Esophagus muscularis mucosa (tissue), 4 donors: ENCODE results near the gene LCE2A. TPM values are rescaled to one million over a fixed set of nuclear protein-coding genes. Genes with fewer than 3 reads are reported as not detected.

Experiments used
- DNase-seq: peaks from one replicate; pipeline ENCODE4 v3.0.0-alpha.2; 2017; ENCODE audit errors: extremely low spot score
- H3K27ac ChIP-seq, 4 donors: fragments of 200-600 bp; sonication (generic); replicated peaks in 1 of 4; 1 replicate in 3 of 4; 2 replicates in 1 of 4; pipeline ENCODE4 v1.5.1; 2016 to 2019; ENCODE audit warnings: mild to moderate bottlenecking in 1 of 4
- H3K27me3 ChIP-seq, 4 donors: fragments of 200-600 bp; sonication (generic); one replicate each; pipeline versions ENCODE4 v1.5.1 to v1.6.0; 2016 to 2019
- H3K36me3 ChIP-seq, 4 donors: fragments of 200-600 bp; sonication (generic); one replicate each; pipeline ENCODE4 v1.5.1; 2016 to 2019
- H3K4me1 ChIP-seq, 4 donors: fragments of 200-600 bp; sonication (generic); one replicate each; pipeline ENCODE4 v1.5.1; 2016 to 2019
- H3K4me3 ChIP-seq, 4 donors: fragments of 200-600 bp; sonication (generic); 1 replicate in 2 of 4; 2 replicates in 2 of 4; pipeline ENCODE4 v1.5.1; 2016 to 2019; ENCODE audit warnings: mild to moderate bottlenecking in 4 of 4, moderate library complexity in 1 of 4
- H3K9me3 ChIP-seq, 4 donors: fragments of 200-600 bp; sonication (generic); 1 replicate in 3 of 4; 2 replicates in 1 of 4; pipeline ENCODE4 v1.5.1; 2016 to 2019
- EP300 ChIP-seq: sonication (generic); formaldehyde crosslinking; IDR thresholded peaks from one replicate; pipeline ENCODE4 v1.6.1; 2017; ENCODE audit warnings: antibody characterized with exemption
- POLR2AphosphoS5 ChIP-seq, 2 donors: sonication (generic); formaldehyde crosslinking; IDR thresholded peaks; one replicate each; pipeline ENCODE4 v1.6.1; 2017; ENCODE audit warnings: antibody characterized with exemption in 2 of 2
- WGBS: methylation state at CpG from one replicate; pipeline ENCODE4 v1.1.5; 2018; 5-methylcytosine and 5-hydroxymethylcytosine counted together
- intact Hi-C: fragments of 100-400 bp; cut with DNase I; formaldehyde crosslinking; loops from one replicate; pipeline ENCODE4 v1.15.1; 2023
- total RNA-seq, 4 donors: library from RNA; depleted of rRNA; stranded (reverse); fragments of >200 nt; gene quantifications; one replicate each; pipeline versions ENCODE4 v1.1.0 to v1.2.1, GENCODE V29; 2016
- TF ChIP-seq, protein P1 (sequence below), 3 experiments: fragments of 200-600 bp in 2 of 3; fragments of 450-650 bp in 1 of 3; sonication (generic) in 2 of 3; IDR thresholded peaks; one replicate each; pipeline ENCODE4 v1.5.1; 2017 to 2019; ENCODE audit warnings: antibody characterized with exemption in 3 of 3, mild to moderate bottlenecking in 2 of 3, moderate library complexity in 1 of 3

Gene LCE2A
- total RNA-seq, 4 donors from 2014 or later: not detected

DNA sequence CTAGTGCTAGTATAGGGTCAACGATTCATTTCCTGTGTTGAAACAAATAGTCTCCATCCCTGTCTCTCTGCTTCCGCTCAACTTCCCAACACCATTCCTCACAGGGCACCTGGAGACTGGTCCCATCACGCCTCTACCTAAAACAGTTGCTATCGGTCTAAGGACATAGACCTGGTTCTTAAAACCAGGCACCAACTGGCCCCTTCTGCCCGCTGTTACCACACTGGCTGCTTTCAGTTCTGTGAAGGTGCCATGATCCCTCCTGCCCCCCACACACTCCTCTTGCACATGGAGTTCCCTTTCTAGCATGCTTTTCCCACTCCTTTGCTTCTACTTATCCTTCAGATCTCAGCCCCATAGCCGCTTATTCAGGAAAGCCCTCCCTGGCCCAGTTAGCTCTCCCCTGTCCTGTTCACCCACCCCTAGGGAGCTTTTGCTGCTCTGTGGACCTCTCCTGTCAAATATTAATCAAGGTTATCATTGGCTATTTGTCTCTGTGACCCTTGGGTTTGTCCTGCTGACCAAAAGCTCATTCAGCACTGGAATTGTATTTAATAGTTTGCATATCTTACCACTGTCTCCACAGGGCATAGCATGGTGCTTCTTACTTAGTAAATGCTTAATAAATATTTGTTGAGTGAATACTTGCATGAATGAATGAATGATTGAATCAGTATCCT, 47.8 kb downstream of the LCE2A start:
- Histone ChIP-seq H3K4me3 (no peak overlapping the region), H3K27me3 (no peaks in the 10 kb centered on the region), H3K9me3 (no peaks in the 10 kb centered on the region), H3K4me1 (no peaks in the 10 kb centered on the region), H3K36me3 (no peaks in the 10 kb centered on the region), H3K27ac (no peak overlapping the region)
- TF ChIP-seq POLR2AphosphoS5 (IDR thresholded peaks at IDR 0.05): no peak
- 81% methylated on average over 6 of the region's 6 CpGs for WGBS
- intact Hi-C loops: no loop called here
- DNase-seq: no peak

GRCh38 chr1:152747831-152748230, 49.7 kb downstream of the LCE2A start:
- Histone ChIP-seq H3K4me3 (no peak overlapping the region), H3K27me3 (no peaks in the 10 kb centered on the region), H3K36me3 (no peaks in the 10 kb centered on the region), H3K4me1 (no peaks in the 10 kb centered on the region), H3K9me3 (no peaks in the 10 kb centered on the region), H3K27ac (no peak overlapping the region)
- intact Hi-C loops: no loop called here
- DNase-seq: no peak
- 44% methylated on average over 1 of the region's 1 CpG for WGBS
- TF ChIP-seq EP300: no peak
- TF ChIP-seq, protein P1, sequence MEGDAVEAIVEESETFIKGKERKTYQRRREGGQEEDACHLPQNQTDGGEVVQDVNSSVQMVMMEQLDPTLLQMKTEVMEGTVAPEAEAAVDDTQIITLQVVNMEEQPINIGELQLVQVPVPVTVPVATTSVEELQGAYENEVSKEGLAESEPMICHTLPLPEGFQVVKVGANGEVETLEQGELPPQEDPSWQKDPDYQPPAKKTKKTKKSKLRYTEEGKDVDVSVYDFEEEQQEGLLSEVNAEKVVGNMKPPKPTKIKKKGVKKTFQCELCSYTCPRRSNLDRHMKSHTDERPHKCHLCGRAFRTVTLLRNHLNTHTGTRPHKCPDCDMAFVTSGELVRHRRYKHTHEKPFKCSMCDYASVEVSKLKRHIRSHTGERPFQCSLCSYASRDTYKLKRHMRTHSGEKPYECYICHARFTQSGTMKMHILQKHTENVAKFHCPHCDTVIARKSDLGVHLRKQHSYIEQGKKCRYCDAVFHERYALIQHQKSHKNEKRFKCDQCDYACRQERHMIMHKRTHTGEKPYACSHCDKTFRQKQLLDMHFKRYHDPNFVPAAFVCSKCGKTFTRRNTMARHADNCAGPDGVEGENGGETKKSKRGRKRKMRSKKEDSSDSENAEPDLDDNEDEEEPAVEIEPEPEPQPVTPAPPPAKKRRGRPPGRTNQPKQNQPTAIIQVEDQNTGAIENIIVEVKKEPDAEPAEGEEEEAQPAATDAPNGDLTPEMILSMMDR (IDR thresholded peaks at IDR 0.05): no peak

Other genes starting within 250 kb of the LCE2A start
- not detected for gene LCE5A, start 187.5 kb upstream of the LCE2A start, total RNA-seq
- gene CRCT1, start 183.9 kb upstream of the LCE2A start, total RNA-seq: not detected
- not detected for gene LCE3E, start 131.6 kb upstream of the LCE2A start, total RNA-seq
- gene LCE3D, start 117.8 kb upstream of the LCE2A start, total RNA-seq: not detected
- gene LCE3C, start 98.1 kb upstream of the LCE2A start, total RNA-seq: not detected
- not detected for gene LCE3B, start 84.5 kb upstream of the LCE2A start, total RNA-seq
- not detected for gene LCE3A, start 75.2 kb upstream of the LCE2A start, total RNA-seq
- not detected for gene LCE2D, start 35.0 kb upstream of the LCE2A start, total RNA-seq
- gene LCE2C, start 23.1 kb upstream of the LCE2A start, total RNA-seq: not detected
- gene LCE2B, start 12.2 kb upstream of the LCE2A start, total RNA-seq: not detected
- gene LCE4A, start 9.8 kb downstream of the LCE2A start, total RNA-seq: not detected
- gene KPRP, start 59.7 kb downstream of the LCE2A start, total RNA-seq: not detected
- gene LCE1F, start 76.8 kb downstream of the LCE2A start, total RNA-seq: not detected
- not detected for gene LCE1E, start 87.9 kb downstream of the LCE2A start, total RNA-seq
- not detected for gene LCE1D, start 98.4 kb downstream of the LCE2A start, total RNA-seq
- gene LCE1C, start 108.3 kb downstream of the LCE2A start, total RNA-seq: not detected
- not detected for gene LCE1B, start 113.6 kb downstream of the LCE2A start, total RNA-seq
- gene LCE1A, start 129.1 kb downstream of the LCE2A start, total RNA-seq: not detected
- gene LCE6A, start 144.5 kb downstream of the LCE2A start, total RNA-seq: not detected
- not detected for gene LCE7A, start 161.7 kb downstream of the LCE2A start, total RNA-seq
- gene SMCP, start 180.0 kb downstream of the LCE2A start, total RNA-seq: not detected
- not detected for gene IVL, start 210.2 kb downstream of the LCE2A start, total RNA-seq
- not detected for gene SPRR5, start 248.9 kb downstream of the LCE2A start, total RNA-seq